AG09319 (cell line): ENCODE results near the gene TMEM238.
"Not testable (repeated sequence)": the region's sequence is repeated elsewhere in the genome, so short reads cannot be mapped to it uniquely, and the experiment has no call there.

Experiments
- DNase-seq: peaks from one replicate; pipeline ENCODE4 v3.0.0-alpha.2; 2010; ENCODE audit warnings: low read depth; ENCODE audit errors: extremely low read depth
- CTCF ChIP-seq: IDR thresholded peaks from 2 replicates; pipeline ENCODE4 v1.5.1; 2011; ENCODE audit warnings: low read depth, mild to moderate bottlenecking, inconsistent platforms, low read length, moderate library complexity

Gene TMEM238

DNA sequence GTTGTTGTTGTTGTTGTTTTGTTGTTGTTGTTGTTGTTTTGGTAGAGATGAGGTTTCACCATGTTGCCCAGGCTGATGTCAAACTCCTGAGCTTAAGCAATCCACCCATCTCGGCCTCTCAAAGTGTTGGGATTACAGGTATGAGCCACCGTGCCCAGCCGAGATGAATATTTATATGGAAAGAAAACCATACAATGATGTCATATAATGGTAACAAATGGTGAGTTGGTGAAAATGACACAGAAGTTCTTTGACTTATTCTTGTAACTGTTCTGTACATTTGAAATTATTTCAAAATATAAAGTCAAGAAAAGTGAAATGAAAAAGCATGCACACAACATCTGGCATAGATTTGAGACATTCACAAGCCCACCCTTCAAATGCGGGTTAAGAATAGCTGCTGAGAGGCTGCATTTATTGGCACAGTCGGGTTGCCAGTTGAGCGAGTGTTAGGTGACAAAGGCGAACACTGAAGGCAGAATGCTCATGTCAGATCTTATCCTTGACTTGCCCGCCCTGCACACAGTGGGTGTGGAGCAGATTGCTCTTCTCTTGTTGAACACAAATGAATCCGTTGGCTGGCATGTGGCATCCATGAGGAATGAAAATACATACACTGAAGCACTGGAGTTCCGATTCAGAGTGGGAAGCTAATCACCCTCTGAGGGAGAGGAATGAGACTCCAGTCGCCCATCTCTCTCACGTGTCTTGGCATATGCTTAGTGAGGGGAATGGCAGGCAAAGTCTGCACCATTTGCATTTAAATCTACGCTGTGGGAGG lies 39.3 kb upstream of the TMEM238 start:
- TF ChIP-seq CTCF, result no peak
- no peak for DNase-seq

- DNase-seq, result not testable (repeated sequence)
Observed at GRCh38 chr19:55421281-55421680, 37.2 kb upstream of the TMEM238 start.

- TF ChIP-seq CTCF, result no peak
- no peak for DNase-seq
Observed at GRCh38 chr19:55419624-55420236, 35.6 kb upstream of the TMEM238 start.

- TF ChIP-seq CTCF, result no peak
- no peak for DNase-seq
Observed at GRCh38 chr19:55419103-55419502, 35.0 kb upstream of the TMEM238 start.

GRCh38 chr19:55418185-55418584 lies 34.1 kb upstream of the TMEM238 start:
- TF ChIP-seq CTCF, result peak; percentile 72
- peak; percentile 64 for DNase-seq

DNA sequence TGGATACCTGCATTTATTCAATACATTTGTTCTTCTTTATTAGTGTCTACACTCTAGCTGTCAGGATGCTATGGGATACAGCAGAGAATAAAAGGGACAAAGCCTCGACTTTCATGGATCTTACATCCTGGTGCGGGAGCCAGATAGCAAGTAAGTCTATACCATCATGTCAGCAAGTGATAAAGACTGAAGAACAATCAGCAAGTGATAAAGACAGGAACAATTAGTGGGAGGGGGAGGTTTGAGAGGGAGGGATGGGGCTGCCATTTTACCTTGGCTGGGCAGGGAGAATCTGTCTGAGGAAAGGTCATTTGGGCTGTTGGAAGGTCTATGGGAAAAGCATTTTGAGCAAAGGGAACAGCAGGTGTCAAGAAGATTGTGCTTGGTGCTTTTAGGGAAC lies 26.1 kb upstream of the TMEM238 start:
- TF ChIP-seq CTCF, result no peak
- DNase-seq, result no peak

GRCh38 chr19:55409179-55409578 lies 25.1 kb upstream of the TMEM238 start:
- DNase-seq, result not testable (repeated sequence)

GRCh38 chr19:55408533-55408872 lies 24.4 kb upstream of the TMEM238 start:
- no peak for TF ChIP-seq CTCF
- no peak for DNase-seq
